ENCODE data around the gene THUMPD3. TPM values are rescaled to one million over a fixed set of nuclear protein-coding genes. Genes with fewer than 3 reads are reported as not detected.

THUMPD3 gene
- 51.9 and 59.8 TPM in 2 replicates for total RNA-seq (2014; rRNA removed; shearing (Covaris generic))

GRCh38 chr3:9362731-9363530 lies at the start of gene THUMPD3:
Gene THUMPD3, plus strand, starts transcription at chr3:9363054. Its CDS starts 2,015 bp downstream, at chr3:9365069.

GRCh38 chr3:9397332-9397905 lies 34.6 kb downstream of the THUMPD3 start, which contains the start of gene SETD5:
Gene SETD5, plus strand, starts transcription at chr3:9397615. Its CDS starts 31,324 bp downstream, at chr3:9428939.

Other genes starting within 250 kb of the THUMPD3 start
- 6.5 and 6.8 TPM in 2 replicates for gene SRGAP3, start 113.4 kb upstream of the THUMPD3 start, total RNA-seq (2014; rRNA removed; shearing (Covaris generic))
- 59.7 and 69.2 TPM in 2 replicates for gene SETD5, start 34.6 kb downstream of the THUMPD3 start, total RNA-seq (2014; rRNA removed; shearing (Covaris generic))
- not detected in 2 replicates for gene LHFPL4, start 190.8 kb downstream of the THUMPD3 start, total RNA-seq (2014; rRNA removed; shearing (Covaris generic))

All from A375 (cell line).